ENCODE results near the gene MRPL9.
"Not testable (repeated sequence)": the region's sequence is repeated elsewhere in the genome, so short reads cannot be mapped to it uniquely, and the experiment has no call there.

The MRPL9 gene

DNA sequence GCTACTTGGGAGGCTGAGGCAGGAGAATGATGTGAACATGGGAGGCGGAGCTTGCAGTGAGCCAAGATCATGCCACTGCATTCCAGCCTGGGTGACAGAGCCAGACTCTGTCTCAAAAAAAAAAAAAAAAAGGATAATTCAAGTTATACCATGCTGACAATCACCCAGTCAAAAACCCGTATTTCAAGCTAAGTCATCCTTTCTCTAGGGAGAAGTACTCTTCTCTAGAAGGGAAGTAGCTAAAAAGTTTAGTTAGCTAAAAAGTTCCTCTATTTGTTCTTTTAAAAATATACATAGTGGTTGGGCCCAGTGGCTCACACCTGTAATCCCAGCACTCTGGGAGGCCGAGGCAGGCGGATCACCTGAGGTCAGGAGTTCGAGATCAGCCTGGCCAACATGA lies 17.4 kb upstream of the MRPL9 start:
- H3K9ac ChIP-seq (ENCODE audit: low read length); H3K36me3 ChIP-seq (ENCODE audit: control insufficient read depth, insufficient read depth, low read length); H3K27me3 ChIP-seq (ENCODE audit: control insufficient read depth, insufficient read depth, low read length); H3K4me1 ChIP-seq (ENCODE audit: control insufficient read depth, insufficient read depth, low read length); H3K4me3 ChIP-seq (ENCODE audit: low read length); H3K9me3 ChIP-seq (ENCODE audit: control insufficient read depth, low read length): not testable (repeated sequence)

GRCh38 chr1:151779852-151780251 lies 16.6 kb upstream of the MRPL9 start:
- Histone ChIP-seq H3K36me3 (ENCODE audit: control insufficient read depth, insufficient read depth, low read length) (no peaks in the 10 kb centered on the region), H3K9ac (ENCODE audit: low read length) (no peak overlapping the region), H3K4me3 (ENCODE audit: low read length) (no peak overlapping the region), H3K9me3 (ENCODE audit: control insufficient read depth, low read length) (no peaks in the 10 kb centered on the region), H3K27me3 (ENCODE audit: control insufficient read depth, insufficient read depth, low read length) (no peaks in the 10 kb centered on the region), H3K4me1 (ENCODE audit: control insufficient read depth, insufficient read depth, low read length) (no peaks in the 10 kb centered on the region)

GRCh38 chr1:151777317-151777716 lies 14.0 kb upstream of the MRPL9 start:
- Histone ChIP-seq H3K9me3 (ENCODE audit: control insufficient read depth, low read length) (no peaks in the 10 kb centered on the region), H3K27me3 (ENCODE audit: control insufficient read depth, insufficient read depth, low read length) (no peaks in the 10 kb centered on the region), H3K9ac (ENCODE audit: low read length) (no peak overlapping the region), H3K4me3 (ENCODE audit: low read length) (no peak overlapping the region), H3K4me1 (ENCODE audit: control insufficient read depth, insufficient read depth, low read length) (no peaks in the 10 kb centered on the region), H3K36me3 (ENCODE audit: control insufficient read depth, insufficient read depth, low read length) (no peaks in the 10 kb centered on the region)

DNA sequence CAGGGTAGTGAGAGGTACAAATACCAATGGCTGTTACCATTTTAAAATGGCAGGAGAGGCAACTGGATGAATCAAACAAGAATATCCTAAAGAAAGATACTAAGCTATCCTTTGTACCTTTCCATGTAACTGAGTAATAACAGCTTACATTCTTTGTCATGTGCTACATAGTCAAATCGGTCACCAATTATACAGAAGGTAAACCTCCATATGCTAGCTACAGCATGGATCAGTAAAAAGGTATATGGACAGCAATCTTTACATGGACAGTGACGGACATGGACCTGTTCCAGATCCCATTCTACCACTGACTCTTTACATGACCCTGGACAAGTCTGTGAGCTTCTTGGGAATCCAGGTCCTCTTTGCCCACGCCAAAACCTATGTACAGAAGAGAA lies 13.4 kb upstream of the MRPL9 start:
- Histone ChIP-seq H3K27me3 (ENCODE audit: control insufficient read depth, insufficient read depth, low read length) (no peaks in the 10 kb centered on the region), H3K4me3 (ENCODE audit: low read length) (no peak overlapping the region), H3K9ac (ENCODE audit: low read length) (no peak overlapping the region), H3K4me1 (ENCODE audit: control insufficient read depth, insufficient read depth, low read length) (no peaks in the 10 kb centered on the region), H3K36me3 (ENCODE audit: control insufficient read depth, insufficient read depth, low read length) (no peaks in the 10 kb centered on the region), H3K9me3 (ENCODE audit: control insufficient read depth, low read length) (no peaks in the 10 kb centered on the region)

- no peaks in the 10 kb centered on the region for H3K36me3 ChIP-seq (ENCODE audit: control insufficient read depth, insufficient read depth, low read length)
- H3K9me3 ChIP-seq (ENCODE audit: control insufficient read depth, low read length): no peaks in the 10 kb centered on the region
- no peak overlapping the region for H3K4me3 ChIP-seq (ENCODE audit: low read length)
- no peaks in the 10 kb centered on the region for H3K27me3 ChIP-seq (ENCODE audit: control insufficient read depth, insufficient read depth, low read length)
- H3K4me1 ChIP-seq (ENCODE audit: control insufficient read depth, insufficient read depth, low read length): no peaks in the 10 kb centered on the region
- no peak overlapping the region for H3K9ac ChIP-seq (ENCODE audit: low read length)
Observed at GRCh38 chr1:151775894-151776664, 12.8 kb upstream of the MRPL9 start.

DNA sequence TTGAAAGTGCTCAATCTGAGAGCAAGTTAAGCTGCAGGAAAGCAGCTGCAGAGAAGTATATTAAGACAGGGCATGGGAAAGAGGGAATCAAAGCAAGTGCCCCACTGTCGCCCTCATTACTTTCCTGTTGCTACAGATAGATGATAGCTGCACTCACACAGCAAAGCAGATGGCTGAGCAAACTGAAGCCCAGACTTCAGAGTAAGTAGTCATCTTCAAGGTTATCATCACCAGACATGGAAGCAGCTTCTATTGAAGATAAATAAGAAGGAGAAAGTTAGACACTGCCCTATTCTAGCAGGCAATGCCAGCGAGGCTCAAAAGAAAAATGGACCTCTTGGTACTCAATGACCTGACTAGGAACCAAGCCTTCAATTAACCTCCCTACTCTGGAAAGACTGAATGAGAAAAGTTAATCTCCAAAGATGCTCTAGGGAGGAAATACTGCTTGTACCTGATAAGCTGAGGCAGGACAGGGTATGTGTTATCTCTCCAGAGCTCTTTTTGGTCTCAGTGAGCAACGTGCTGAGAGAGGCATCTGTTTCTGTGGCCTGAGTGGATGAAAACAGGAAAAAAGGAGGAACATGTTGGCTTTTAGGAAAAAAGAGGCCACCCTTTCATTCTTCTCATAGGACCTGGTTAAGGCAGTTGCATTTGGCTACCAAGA lies 11.1 kb upstream of the MRPL9 start:
- H3K36me3 ChIP-seq (ENCODE audit: control insufficient read depth, insufficient read depth, low read length): no peaks in the 10 kb centered on the region
- H3K9ac ChIP-seq (ENCODE audit: low read length): no peak overlapping the region
- H3K27me3 ChIP-seq (ENCODE audit: control insufficient read depth, insufficient read depth, low read length): no peaks in the 10 kb centered on the region
- H3K4me3 ChIP-seq (ENCODE audit: low read length): no peak overlapping the region
- H3K9me3 ChIP-seq (ENCODE audit: control insufficient read depth, low read length): no peaks in the 10 kb centered on the region
- no peaks in the 10 kb centered on the region for H3K4me1 ChIP-seq (ENCODE audit: control insufficient read depth, insufficient read depth, low read length)

DNA sequence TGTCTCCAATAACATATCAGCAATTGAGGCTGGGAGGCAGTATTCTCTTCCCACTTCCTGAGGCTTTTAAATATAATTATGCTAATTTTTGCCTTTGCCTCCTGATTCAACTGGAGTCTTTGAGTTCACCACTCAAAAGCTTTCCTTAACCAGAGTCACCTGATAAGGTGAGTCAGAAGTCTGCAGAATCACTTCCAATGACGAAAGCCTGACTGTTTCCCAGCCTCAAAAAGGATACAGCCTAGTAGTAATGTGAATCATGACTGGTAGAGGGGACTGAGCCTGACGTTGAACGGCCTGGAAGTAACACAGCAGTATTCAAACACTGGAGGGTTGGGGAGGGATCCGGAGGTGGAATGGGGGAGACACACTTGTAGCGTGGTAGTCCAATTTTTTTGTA lies 10.4 kb upstream of the MRPL9 start:
- Histone ChIP-seq H3K9ac (ENCODE audit: low read length) (no peak overlapping the region), H3K36me3 (ENCODE audit: control insufficient read depth, insufficient read depth, low read length) (no peaks in the 10 kb centered on the region), H3K9me3 (ENCODE audit: control insufficient read depth, low read length) (no peaks in the 10 kb centered on the region), H3K4me1 (ENCODE audit: control insufficient read depth, insufficient read depth, low read length) (no peaks in the 10 kb centered on the region), H3K4me3 (ENCODE audit: low read length) (no peak overlapping the region), H3K27me3 (ENCODE audit: control insufficient read depth, insufficient read depth, low read length) (no peaks in the 10 kb centered on the region)

DNA sequence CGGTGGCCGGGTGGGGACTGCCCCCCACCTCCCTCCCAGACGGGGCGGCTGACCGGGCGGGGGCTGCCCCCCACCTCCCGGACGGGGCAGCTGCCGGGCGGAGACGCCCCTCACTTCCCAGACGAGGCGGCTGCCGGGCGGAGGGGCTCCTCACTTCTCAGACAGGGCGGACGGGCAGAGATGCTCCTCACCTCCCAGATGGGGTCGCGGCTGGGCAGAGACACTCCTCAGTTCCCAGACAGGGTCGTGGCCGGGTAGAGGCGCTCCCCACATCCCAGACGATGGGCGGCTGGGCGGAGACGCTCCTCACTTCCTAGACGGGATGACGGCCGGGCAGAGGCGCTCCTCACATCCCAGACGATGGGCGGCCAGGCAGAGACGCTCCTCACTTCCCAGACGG lies 6.0 kb upstream of the MRPL9 start:
- not testable (repeated sequence) for H3K27me3 ChIP-seq (ENCODE audit: control insufficient read depth, insufficient read depth, low read length); H3K36me3 ChIP-seq (ENCODE audit: control insufficient read depth, insufficient read depth, low read length); H3K4me1 ChIP-seq (ENCODE audit: control insufficient read depth, insufficient read depth, low read length); H3K9ac ChIP-seq (ENCODE audit: low read length); H3K4me3 ChIP-seq (ENCODE audit: low read length); H3K9me3 ChIP-seq (ENCODE audit: control insufficient read depth, low read length)

GRCh38 chr1:151768351-151769066 lies 5.2 kb upstream of the MRPL9 start:
- H3K36me3 ChIP-seq (ENCODE audit: control insufficient read depth, insufficient read depth, low read length); H3K9ac ChIP-seq (ENCODE audit: low read length); H3K4me3 ChIP-seq (ENCODE audit: low read length); H3K27me3 ChIP-seq (ENCODE audit: control insufficient read depth, insufficient read depth, low read length); H3K4me1 ChIP-seq (ENCODE audit: control insufficient read depth, insufficient read depth, low read length); H3K9me3 ChIP-seq (ENCODE audit: control insufficient read depth, low read length): not testable (repeated sequence)

DNA sequence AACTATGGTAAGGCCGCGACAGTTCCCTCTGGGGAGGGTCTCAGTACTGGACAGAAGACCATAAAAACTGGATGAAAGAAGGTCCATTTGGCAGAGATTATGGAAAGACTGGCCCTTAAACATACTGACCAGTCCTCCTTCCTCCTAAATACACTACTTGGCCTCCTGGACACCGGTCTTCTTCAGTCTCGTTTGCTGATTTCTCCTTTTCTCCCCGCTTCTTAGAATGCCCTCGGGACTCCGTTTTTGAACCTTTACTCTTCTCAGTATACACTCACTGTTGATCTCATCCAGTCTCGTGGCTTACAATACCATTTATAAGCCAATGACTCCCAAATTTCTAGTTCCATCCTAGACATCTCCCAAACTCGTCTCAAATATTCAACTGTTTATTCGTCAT lies 694 bp upstream of the MRPL9 start:
- no peaks in the 10 kb centered on the region for H3K9me3 ChIP-seq (ENCODE audit: control insufficient read depth, low read length)
- no peaks in the 10 kb centered on the region for H3K36me3 ChIP-seq (ENCODE audit: control insufficient read depth, insufficient read depth, low read length)
- no peaks in the 10 kb centered on the region for H3K27me3 ChIP-seq (ENCODE audit: control insufficient read depth, insufficient read depth, low read length)
- H3K9ac ChIP-seq (ENCODE audit: low read length): peak overlapping the region; percentile 51
- peak overlapping the region; percentile 42 for H3K4me3 ChIP-seq (ENCODE audit: low read length)
- H3K4me1 ChIP-seq (ENCODE audit: control insufficient read depth, insufficient read depth, low read length): peaks cover 7% of the 10 kb centered on the region

GRCh38 chr1:151760597-151761385 lies 2.5 kb downstream of the MRPL9 start:
- Histone ChIP-seq H3K9ac (ENCODE audit: low read length) (no peak overlapping the region), H3K4me1 (ENCODE audit: control insufficient read depth, insufficient read depth, low read length) (peaks cover 7% of the 10 kb centered on the region), H3K36me3 (ENCODE audit: control insufficient read depth, insufficient read depth, low read length) (no peaks in the 10 kb centered on the region), H3K9me3 (ENCODE audit: control insufficient read depth, low read length) (no peaks in the 10 kb centered on the region), H3K4me3 (ENCODE audit: low read length) (no peak overlapping the region), H3K27me3 (ENCODE audit: control insufficient read depth, insufficient read depth, low read length) (no peaks in the 10 kb centered on the region)

GRCh38 chr1:151759241-151759640 lies 4.1 kb downstream of the MRPL9 start:
- no peaks in the 10 kb centered on the region for H3K36me3 ChIP-seq (ENCODE audit: control insufficient read depth, insufficient read depth, low read length)
- H3K9me3 ChIP-seq (ENCODE audit: control insufficient read depth, low read length): no peaks in the 10 kb centered on the region

More at GRCh38 chr1:151759241-151759640, 4.1 kb downstream of the MRPL9 start:
- H3K9ac ChIP-seq (ENCODE audit: low read length): no peak overlapping the region
- peaks cover 5% of the 10 kb centered on the region for H3K4me1 ChIP-seq (ENCODE audit: control insufficient read depth, insufficient read depth, low read length)
- H3K27me3 ChIP-seq (ENCODE audit: control insufficient read depth, insufficient read depth, low read length): no peaks in the 10 kb centered on the region
- H3K4me3 ChIP-seq (ENCODE audit: low read length): no peak overlapping the region

All from mucosa of stomach (tissue), 1 donor.